Liver (tissue), 9 donors: Measurements from ENCODE around the gene KANSL1. TPM values are rescaled to one million over a fixed set of nuclear protein-coding genes. Genes with fewer than 3 reads are reported as not detected.

ENCODE experiments used
- DNase-seq: peaks from one replicate; pipeline ENCODE4 v3.0.0-alpha.2; 2017; ENCODE audit warnings: low spot score
- H3K27ac ChIP-seq, 2 donors: one replicate each; pipeline ENCODE4 v1.7.0; 2013; ENCODE audit warnings: inconsistent platforms in 2 of 2, low read length in 2 of 2, control low read depth in 1 of 2, low read depth in 1 of 2, mild to moderate bottlenecking in 1 of 2
- H3K27me3 ChIP-seq, 4 donors: one replicate each; pipeline versions ENCODE4 v1.6.1 to v1.7.0; 2013; ENCODE audit warnings: low read length in 3 of 4, inconsistent platforms in 1 of 4, mild to moderate bottlenecking in 1 of 4, moderate library complexity in 1 of 4; ENCODE audit not compliant: control insufficient read depth in 4 of 4, insufficient read depth in 4 of 4
- H3K36me3 ChIP-seq, 4 donors: one replicate each; pipeline versions ENCODE4 v1.6.1 to v1.7.0; 2013; ENCODE audit warnings: low read length in 3 of 4, mild to moderate bottlenecking in 3 of 4, low read depth in 1 of 4, moderate library complexity in 1 of 4; ENCODE audit not compliant: control insufficient read depth in 4 of 4, insufficient read depth in 3 of 4
- H3K4me1 ChIP-seq, 4 donors: one replicate each; pipeline versions ENCODE4 v1.6.1 to v1.7.0; 2013; ENCODE audit warnings: low read length in 3 of 4, mild to moderate bottlenecking in 3 of 4, moderate library complexity in 1 of 4; ENCODE audit not compliant: control insufficient read depth in 4 of 4, insufficient read depth in 4 of 4
- H3K4me3 ChIP-seq, 3 donors: one replicate each; pipeline versions ENCODE4 v1.6.1 to v1.7.0; 2013; ENCODE audit warnings: low read length in 3 of 3, control low read depth in 1 of 3, low read depth in 1 of 3, mild to moderate bottlenecking in 1 of 3
- H3K9ac ChIP-seq, 2 donors: one replicate each; pipeline ENCODE4 v1.7.0; 2013; ENCODE audit warnings: low read length in 2 of 2, mild to moderate bottlenecking in 2 of 2, moderate library complexity in 2 of 2, control low read depth in 1 of 2, low read depth in 1 of 2
- H3K9me3 ChIP-seq, 4 donors: one replicate each; pipeline versions ENCODE4 v1.6.1 to v1.7.0; 2013; ENCODE audit warnings: low read length in 3 of 4; ENCODE audit not compliant: control insufficient read depth in 4 of 4
- ATF3 ChIP-seq: IDR thresholded peaks from 2 replicates; pipeline ENCODE4 v1.6.1; 2016; ENCODE audit warnings: antibody characterized with exemption
- EGR1 ChIP-seq, 2 donors: IDR thresholded peaks; 2 replicates each; pipeline ENCODE4 v1.6.1; 2016 to 2018; ENCODE audit warnings: antibody characterized with exemption in 2 of 2, low read depth in 2 of 2
- FOXA1 ChIP-seq: IDR thresholded peaks from 2 replicates; pipeline ENCODE4 v1.6.1; 2016; ENCODE audit warnings: antibody characterized with exemption
- FOXA2 ChIP-seq: IDR thresholded peaks from 2 replicates; pipeline ENCODE4 v1.6.1; 2016; ENCODE audit warnings: antibody characterized with exemption
- GABPA ChIP-seq, 2 donors: IDR thresholded peaks in 1 of 2; conservative IDR thresholded peaks in 1 of 2; 2 replicates each; pipeline ENCODE4 v1.6.1; 2016; ENCODE audit warnings: antibody characterized with exemption in 2 of 2, mild to moderate bottlenecking in 1 of 2, moderate library complexity in 1 of 2
- HNF4A ChIP-seq, 2 donors: conservative IDR thresholded peaks; 2 replicates each; pipeline ENCODE4 v1.6.1; 2016; ENCODE audit warnings: antibody characterized with exemption in 2 of 2, mild to moderate bottlenecking in 2 of 2
- HNF4G ChIP-seq: IDR thresholded peaks from 2 replicates; pipeline ENCODE4 v1.6.1; 2016; ENCODE audit warnings: antibody characterized with exemption
- JUND ChIP-seq, 2 donors: IDR thresholded peaks; 2 replicates each; pipeline ENCODE4 v1.6.1; 2016; ENCODE audit warnings: antibody characterized with exemption in 2 of 2
- MAX ChIP-seq: IDR thresholded peaks from 2 replicates; pipeline ENCODE4 v1.6.1; 2016; ENCODE audit warnings: antibody characterized with exemption
- NR2F2 ChIP-seq: IDR thresholded peaks from 2 replicates; pipeline ENCODE4 v1.6.1; 2016; ENCODE audit warnings: antibody characterized with exemption
- RAD21 ChIP-seq, 2 donors: IDR thresholded peaks; 2 replicates each; pipeline ENCODE4 v1.6.1; 2016; ENCODE audit warnings: antibody characterized with exemption in 2 of 2, mild to moderate bottlenecking in 2 of 2
- REST ChIP-seq: IDR thresholded peaks from 2 replicates; pipeline ENCODE4 v1.6.1; 2016; ENCODE audit warnings: antibody characterized with exemption, mild to moderate bottlenecking
- RXRA ChIP-seq, 2 donors: IDR thresholded peaks; 2 replicates each; pipeline ENCODE4 v1.6.1; 2017 to 2018; ENCODE audit warnings: antibody characterized with exemption in 2 of 2, mild to moderate bottlenecking in 1 of 2
- SP1 ChIP-seq: IDR thresholded peaks from 2 replicates; pipeline ENCODE4 v1.6.1; 2018; ENCODE audit warnings: antibody characterized with exemption, mild to moderate bottlenecking
- TAF1 ChIP-seq: conservative IDR thresholded peaks from 2 replicates; pipeline ENCODE4 v1.6.1; 2016; ENCODE audit warnings: antibody characterized with exemption, mild to moderate bottlenecking
- YY1 ChIP-seq: IDR thresholded peaks from 2 replicates; pipeline ENCODE4 v1.6.1; 2016; ENCODE audit warnings: antibody characterized with exemption, mild to moderate bottlenecking
- ZBTB33 ChIP-seq: IDR thresholded peaks from 2 replicates; pipeline ENCODE4 v1.6.1; 2016; ENCODE audit warnings: antibody characterized with exemption
- WGBS: extraction: QIAGEN DNeasy Blood & Tissue Kit; methylation state at CpG from one replicate; pipeline ENCODE4 v1.1.7; 2013; 5-methylcytosine and 5-hydroxymethylcytosine counted together
- polyA plus RNA-seq, 2 donors: library from polyadenylated mRNA; stranded (reverse) in 1 of 2; unstranded in 1 of 2; fragments of 200-250 nt in 1 of 2; fragments of >200 nt in 1 of 2; fragmentation: Nextera tagmentation in 1 of 2; extraction: Ambion mirVana in 1 of 2; gene quantifications; one replicate each; pipeline versions ENCODE4 v1.2.1 to v1.2.3, GENCODE V29; 2013 to 2015
- total RNA-seq, 2 donors: library from RNA; depleted of rRNA; stranded (reverse); fragments of >200 nt; gene quantifications; one replicate each; pipeline ENCODE4 v1.2.3, GENCODE V29; 2014
- donor health status: healthy.
- donor health status: healthy.
- donor health status: healthy.
- donor health status: healthy.
- donor health status: healthy.

Gene KANSL1
- total and polyA plus RNA-seq, 4 donors, result 5.5 to 86.3 (median 24.0) TPM

- TF ChIP-seq EGR1 (IDR thresholded peaks at IDR 0.05; ENCODE audit: low read depth in 2 of 2) (no peak), MAX (no peak), FOXA2 (no peak), TAF1 (no peak), YY1 (no peak), SP1 (no peak), JUND (IDR thresholded peaks at IDR 0.05) (no peak), RAD21 (IDR thresholded peaks at IDR 0.05) (no peak), GABPA (IDR thresholded peaks at IDR 0.05 in 1 of 2, conservative IDR thresholded peaks at IDR 0.05 in 1 of 2) (no peak), RXRA (IDR thresholded peaks at IDR 0.05) (no peak), ZBTB33 (no peak)
- H3K4me1 ChIP-seq, result no peaks in the 10 kb centered on the region
- no peak overlapping the region for H3K27ac ChIP-seq
- DNase-seq, result no peak
- no peaks in the 10 kb centered on the region for H3K27me3 ChIP-seq
- no peaks in the 10 kb centered on the region for H3K9me3 ChIP-seq
- peaks cover 16 to 68% (median 59%) of the 10 kb centered on the region in 4 donors for H3K36me3 ChIP-seq
- no peak overlapping the region for H3K9ac ChIP-seq
- 97% methylated on average over 16 of the region's 16 CpGs for WGBS
- H3K4me3 ChIP-seq, result no peak overlapping the region
These were observed 161.8 kb downstream of the KANSL1 start for GRCh38 chr17:46031440-46031839.

DNA sequence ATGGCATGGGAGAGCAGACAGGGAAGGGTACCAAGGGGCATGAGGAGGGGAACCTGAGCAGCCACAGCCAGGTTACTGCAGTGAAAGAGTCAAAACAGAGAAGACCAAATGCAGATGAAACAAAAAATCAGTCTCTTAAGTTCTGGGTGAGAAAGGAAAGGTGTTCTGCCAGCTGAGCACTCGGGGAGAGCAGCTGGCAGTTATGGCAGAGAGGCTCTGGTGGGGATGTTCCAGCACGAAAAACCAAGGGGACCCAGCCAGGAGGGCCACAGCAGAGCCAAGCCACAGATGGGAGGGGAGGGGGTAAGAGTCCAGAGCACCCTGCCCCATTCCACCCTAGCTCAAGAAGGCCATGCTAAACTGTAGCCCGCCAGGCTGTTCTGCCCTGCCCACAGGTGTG is 162.5 kb downstream of the KANSL1 start:
- Histone ChIP-seq H3K27ac (no peak overlapping the region), H3K9me3 (no peaks in the 10 kb centered on the region), H3K4me1 (no peaks in the 10 kb centered on the region), H3K4me3 (no peak overlapping the region), H3K9ac (no peak overlapping the region), H3K36me3 (peaks cover 16 to 61% (median 53%) of the 10 kb centered on the region in 4 donors), H3K27me3 (no peaks in the 10 kb centered on the region)
- no peak for DNase-seq
- TF ChIP-seq TAF1 (no peak), HNF4G (no peak), JUND (IDR thresholded peaks at IDR 0.05) (no peak), REST (no peak)
- whole genome bisulfite sequencing, result 95% methylated on average over 3 of the region's 3 CpGs

GRCh38 chr17:46029627-46030026 is 163.6 kb downstream of the KANSL1 start:
- no peak overlapping the region for H3K4me3 ChIP-seq
- no peaks in the 10 kb centered on the region for H3K27me3 ChIP-seq
- no peak overlapping the region for H3K9ac ChIP-seq
- DNase-seq, result no peak
- H3K9me3 ChIP-seq, result no peaks in the 10 kb centered on the region
- no peaks in the 10 kb centered on the region for H3K4me1 ChIP-seq
- H3K36me3 ChIP-seq, result peaks cover 16 to 52% (median 42%) of the 10 kb centered on the region in 4 donors
- H3K27ac ChIP-seq, result no peak overlapping the region
- 98% methylated on average over 6 of the region's 6 CpGs for WGBS
- no peak for TF ChIP-seq RXRA (IDR thresholded peaks at IDR 0.05)
- no peak for TF ChIP-seq FOXA2
- TF ChIP-seq TAF1, result no peak
- no peak for TF ChIP-seq MAX
- no peak for TF ChIP-seq JUND (IDR thresholded peaks at IDR 0.05)
- TF ChIP-seq YY1, result no peak
- no peak for TF ChIP-seq NR2F2
- no peak for TF ChIP-seq ATF3
- no peak for TF ChIP-seq HNF4A (conservative IDR thresholded peaks at IDR 0.05)
- TF ChIP-seq SP1, result no peak
- no peak for TF ChIP-seq FOXA1
- TF ChIP-seq HNF4G, result no peak
- no peak for TF ChIP-seq EGR1 (IDR thresholded peaks at IDR 0.05; ENCODE audit: low read depth in 2 of 2)
- TF ChIP-seq GABPA (IDR thresholded peaks at IDR 0.05 in 1 of 2, conservative IDR thresholded peaks at IDR 0.05 in 1 of 2), result no peak
- TF ChIP-seq REST, result no peak
